Body of pancreas (tissue), 4 donors: ENCODE measurements around the gene NDST4. TPM values are rescaled to one million over a fixed set of nuclear protein-coding genes. Genes with fewer than 3 reads are reported as not detected.

ENCODE experiments used
- ATAC-seq: fragments of 150-250 bp; one replicate; pipeline ENCODE4 v1.9.1; 2016
- DNase-seq, 4 donors: peaks; one replicate each; pipeline ENCODE4 v3.0.0-alpha.2; 2019
- H3K27ac ChIP-seq, 4 donors: fragments of 200-600 bp; sonication (generic); 1 replicate in 3 of 4; 2 replicates in 1 of 4; pipeline versions ENCODE4 v1.5.1 to v1.6.1; 2016 to 2019; ENCODE audit warnings: mild to moderate bottlenecking in 1 of 4, mixed read lengths in 1 of 4, moderate library complexity in 1 of 4
- H3K27me3 ChIP-seq, 2 donors: fragments of 200-600 bp; sonication (generic); one replicate each; pipeline ENCODE4 v1.6.0; 2016; ENCODE audit warnings: mild to moderate bottlenecking in 1 of 2
- H3K36me3 ChIP-seq, 2 donors: fragments of 200-600 bp; sonication (generic); replicated peaks in 1 of 2; 2 replicates each; pipeline ENCODE4 v1.5.1; 2016; ENCODE audit warnings: low read depth in 2 of 2; ENCODE audit not compliant: insufficient read depth in 1 of 2
- H3K4me1 ChIP-seq: fragments of 200-600 bp; sonication (generic); one replicate; pipeline ENCODE4 v1.6.0; 2016
- H3K4me3 ChIP-seq, 2 donors: fragments of 200-600 bp; sonication (generic); 1 replicate in 1 of 2; 2 replicates in 1 of 2; pipeline ENCODE4 v1.5.1; 2016 to 2019
- H3K9me3 ChIP-seq, 3 donors: fragments of 200-600 bp; sonication (generic); 1 replicate in 2 of 3; 2 replicates in 1 of 3; pipeline ENCODE4 v1.5.1; 2016
- CTCF ChIP-seq, 7 experiments: fragments of 450-650 bp in 4 of 7; fragments of 200-600 bp in 3 of 7; sonication (generic) in 3 of 7; IDR thresholded peaks; one replicate each; pipeline ENCODE4 v1.5.1; 2016 to 2019; ENCODE audit warnings: antibody characterized with exemption in 7 of 7
- POLR2A ChIP-seq, 3 donors: fragments of 450-650 bp; IDR thresholded peaks; one replicate each; pipeline ENCODE4 v1.6.1; 2016; ENCODE audit warnings: antibody characterized with exemption in 3 of 3, mild to moderate bottlenecking in 2 of 3
- WGBS, 2 donors: methylation state at CpG; one replicate each; pipeline ENCODE4 v1.1.5; 2017; 5-methylcytosine and 5-hydroxymethylcytosine counted together
- intact Hi-C: fragments of 100-400 bp; cut with DNase I; formaldehyde crosslinking; loops from one replicate; pipeline ENCODE4 v1.15.1; 2023
- total RNA-seq, 2 donors: library from RNA; depleted of rRNA; stranded (reverse); fragments of >200 nt; gene quantifications; one replicate each; pipeline ENCODE4 v1.1.0, GENCODE V29; 2016

Gene NDST4
- total RNA-seq, 2 donors from 2014 or later, result not detected

DNA sequence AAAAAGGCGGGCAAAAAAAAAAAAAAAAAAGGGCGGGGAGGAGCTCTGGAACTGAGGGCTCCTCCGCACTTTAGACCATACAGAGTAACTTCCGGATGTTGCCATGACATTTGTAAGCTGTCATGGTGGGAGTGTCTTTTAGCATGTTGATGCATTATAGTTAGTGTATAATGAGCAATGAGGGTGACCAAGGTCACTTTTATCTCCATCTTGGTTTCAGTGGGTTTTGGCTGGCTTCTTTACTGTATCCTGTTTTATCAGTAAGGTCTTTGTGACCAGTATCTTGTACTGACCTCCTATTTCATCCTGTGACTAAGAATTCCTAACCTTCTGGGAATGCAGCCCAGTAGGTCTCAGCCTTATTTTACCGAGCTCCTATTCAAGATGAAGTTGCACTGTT lies 321.4 kb downstream of the NDST4 start:
- TF ChIP-seq CTCF (IDR thresholded peaks at IDR 0.05) (no peak), POLR2A (IDR thresholded peaks at IDR 0.05) (no peak)
- ATAC-seq (no peak), DNase-seq (no peak)
- WGBS, 2 donors, result 65 to 76% methylated on average over 5 of the region's 5 CpGs
- Histone ChIP-seq H3K27me3 (no peaks in the 10 kb centered on the region), H3K9me3 (no peaks in the 10 kb centered on the region), H3K36me3 (no peaks in the 10 kb centered on the region), H3K27ac (no peak overlapping the region), H3K4me1 (no peaks in the 10 kb centered on the region), H3K4me3 (no peak overlapping the region)
- intact Hi-C loops, result no loop called here

DNA sequence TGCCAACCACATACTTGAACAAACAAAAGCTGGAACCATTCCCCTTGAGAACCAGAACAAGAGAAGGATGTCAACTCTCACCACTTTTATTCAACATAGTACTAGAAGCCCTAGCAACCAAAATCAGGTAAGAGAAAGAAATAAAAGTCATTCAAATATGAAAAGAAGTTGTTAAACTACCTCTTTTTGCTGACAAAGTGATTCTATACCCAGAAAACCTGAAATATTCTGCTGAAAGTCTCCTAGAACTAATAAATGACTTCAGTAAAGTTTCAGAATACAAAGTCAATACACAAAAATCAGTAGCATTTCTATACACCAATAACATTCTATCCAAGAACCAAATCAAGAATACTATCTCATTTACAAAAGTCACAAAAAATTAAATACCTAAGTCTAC lies 327.9 kb downstream of the NDST4 start:
- TF ChIP-seq CTCF (IDR thresholded peaks at IDR 0.05) (no peak), POLR2A (IDR thresholded peaks at IDR 0.05) (no peak)
- DNase-seq, result no peak
- H3K4me3 ChIP-seq, result no peak overlapping the region
- no peaks in the 10 kb centered on the region for H3K36me3 ChIP-seq
- intact Hi-C loops, result no loop called here
- H3K27me3 ChIP-seq, result no peaks in the 10 kb centered on the region
- no peaks in the 10 kb centered on the region for H3K9me3 ChIP-seq
- ATAC-seq, result no peak
- no peak overlapping the region for H3K27ac ChIP-seq
- H3K4me1 ChIP-seq, result no peaks in the 10 kb centered on the region

- WGBS, 2 donors, result 45 to 58% methylated on average over 3 of the region's 3 CpGs
- no peak overlapping the region for H3K27ac ChIP-seq
- H3K36me3 ChIP-seq, result no peaks in the 10 kb centered on the region
- no peaks in the 10 kb centered on the region for H3K9me3 ChIP-seq
- no peak for TF ChIP-seq POLR2A (IDR thresholded peaks at IDR 0.05)
- no peak for TF ChIP-seq CTCF (IDR thresholded peaks at IDR 0.05)
- no peak for ATAC-seq
- no peaks in the 10 kb centered on the region for H3K4me1 ChIP-seq
- no peak for DNase-seq
- H3K4me3 ChIP-seq, result no peak overlapping the region
- intact Hi-C loops, result no loop called here
- no peaks in the 10 kb centered on the region for H3K27me3 ChIP-seq
Observed at GRCh38 chr4:114783215-114783595, 330.2 kb downstream of the NDST4 start.

DNA sequence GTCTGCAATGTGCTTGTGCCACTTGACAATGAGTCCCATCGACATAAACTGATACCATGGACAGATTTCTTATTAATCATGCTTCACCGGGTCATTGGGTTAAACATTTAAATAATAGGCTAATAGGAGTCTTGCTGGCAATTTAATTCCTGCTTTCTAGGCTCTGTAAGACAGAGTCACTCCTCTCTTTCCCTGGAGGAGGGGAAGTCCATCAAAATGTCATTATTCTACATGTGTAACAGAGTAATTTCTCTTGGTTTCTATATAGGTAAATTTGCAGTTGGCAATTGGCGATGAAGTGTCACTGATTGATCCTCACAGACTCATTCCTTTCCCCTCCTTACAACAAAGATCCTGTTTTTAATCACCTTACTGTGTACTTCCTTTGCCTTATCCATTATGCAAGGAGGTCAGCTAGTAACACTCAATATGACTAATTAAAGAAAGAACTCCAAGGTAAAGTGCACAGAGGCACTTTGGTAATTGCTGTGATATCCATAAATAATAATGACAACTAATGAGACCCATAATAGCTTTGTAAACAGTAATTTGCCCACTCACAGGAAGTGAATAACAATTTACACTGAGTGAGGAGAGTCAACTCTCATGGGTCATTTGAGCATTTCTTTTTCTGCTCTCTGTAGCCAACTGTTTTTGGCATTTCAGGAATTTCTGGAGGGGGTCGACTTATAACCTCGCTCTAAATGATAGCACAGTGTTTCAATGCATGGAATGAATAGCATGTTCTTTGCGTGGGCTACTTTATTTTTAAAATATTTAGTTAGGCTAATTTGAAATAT lies 330.8 kb downstream of the NDST4 start:
- DNase-seq (no peak), ATAC-seq (no peak)
- Histone ChIP-seq H3K27me3 (no peaks in the 10 kb centered on the region), H3K27ac (no peak overlapping the region), H3K36me3 (no peaks in the 10 kb centered on the region), H3K4me1 (no peaks in the 10 kb centered on the region), H3K9me3 (no peaks in the 10 kb centered on the region), H3K4me3 (no peak overlapping the region)
- no peak for TF ChIP-seq CTCF (IDR thresholded peaks at IDR 0.05)
- TF ChIP-seq POLR2A (IDR thresholded peaks at IDR 0.05), result no peak
- intact Hi-C loops, result no loop called here
- 55 to 58% methylated on average over 6 of the region's 6 CpGs for WGBS, 2 donors

- no peaks in the 10 kb centered on the region for H3K4me1 ChIP-seq
- intact Hi-C loops, result no loop called here
- peak in 3 of 4 donors; percentile 7 to 24 (median 12) for DNase-seq
- H3K4me3 ChIP-seq, result no peak overlapping the region
- no peaks in the 10 kb centered on the region for H3K27me3 ChIP-seq
- no peak overlapping the region for H3K27ac ChIP-seq
- no peaks in the 10 kb centered on the region for H3K9me3 ChIP-seq
- TF ChIP-seq POLR2A (IDR thresholded peaks at IDR 0.05) (no peak), CTCF (IDR thresholded peaks at IDR 0.05) (peak in 4 of 7 experiments; percentile 39 to 47 (median 44))
- ATAC-seq, result no peak
- 42 to 48% methylated on average over 1 of the region's 1 CpG for whole genome bisulfite sequencing, 2 donors
- no peaks in the 10 kb centered on the region for H3K36me3 ChIP-seq
Observed at GRCh38 chr4:114780205-114780604, 333.2 kb downstream of the NDST4 start.
